Stimulated activated CD8-positive, alpha-beta memory T cell treated with anti-CD3 and anti-CD28 coated beads, Interleukin-7, amount 100 ng/mL, for 1 hour (primary cell): ENCODE data around the gene FAM228A.
"Not testable (repeated sequence)": the region's sequence is repeated elsewhere in the genome, so short reads cannot be mapped to it uniquely, and the experiment has no call there.

Source experiments
- DNase-seq, 2 donors: peaks; one replicate each; pipeline ENCODE4 v3.0.0-alpha.2; 2020; ENCODE audit warnings: low read depth in 2 of 2

The FAM228A gene

GRCh38 chr2:24191156-24191555, 16.3 kb downstream of the FAM228A start:
- no peak for DNase-seq

- no peak for DNase-seq
Observed at GRCh38 chr2:24191848-24192247, 17.0 kb downstream of the FAM228A start.

- not testable (repeated sequence) for DNase-seq
Observed at GRCh38 chr2:24197213-24197612, 22.4 kb downstream of the FAM228A start.

GRCh38 chr2:24199968-24200590, 25.2 kb downstream of the FAM228A start:
- no peak for DNase-seq

GRCh38 chr2:24200799-24201198, 25.9 kb downstream of the FAM228A start:
- no peak for DNase-seq

- DNase-seq, result no peak
Observed at GRCh38 chr2:24203029-24203786, 28.4 kb downstream of the FAM228A start.

- DNase-seq, result no peak
Observed at GRCh38 chr2:24203787-24204150, 28.9 kb downstream of the FAM228A start.

GRCh38 chr2:24204505-24204904, 29.7 kb downstream of the FAM228A start:
- DNase-seq, result no peak

GRCh38 chr2:24205131-24205530, 30.3 kb downstream of the FAM228A start:
- no peak for DNase-seq

GRCh38 chr2:24206242-24206641, 31.4 kb downstream of the FAM228A start:
- DNase-seq, result no peak

GRCh38 chr2:24206714-24207113, 31.9 kb downstream of the FAM228A start:
- no peak for DNase-seq

GRCh38 chr2:24207359-24207758, 32.5 kb downstream of the FAM228A start:
- no peak for DNase-seq

- no peak for DNase-seq
Observed at GRCh38 chr2:24208490-24208889, 33.6 kb downstream of the FAM228A start.

- no peak for DNase-seq
Observed at GRCh38 chr2:24209389-24210105, 34.7 kb downstream of the FAM228A start.

GRCh38 chr2:24210106-24210455, 35.2 kb downstream of the FAM228A start:
- DNase-seq, result no peak

- no peak for DNase-seq
Observed at GRCh38 chr2:24210723-24211122, 35.9 kb downstream of the FAM228A start.

- no peak for DNase-seq
Observed at GRCh38 chr2:24211408-24211807, 36.6 kb downstream of the FAM228A start.

GRCh38 chr2:24214880-24215279, 40.0 kb downstream of the FAM228A start:
- DNase-seq, result no peak

- DNase-seq, result no peak
Observed at GRCh38 chr2:24220554-24221291, 45.9 kb downstream of the FAM228A start.

- DNase-seq, result no peak
Observed at GRCh38 chr2:24221343-24222050, 46.6 kb downstream of the FAM228A start.

GRCh38 chr2:24222946-24223345, 48.1 kb downstream of the FAM228A start:
- no peak for DNase-seq
